Measurements from ENCODE around the gene KDM5C. TPM values are rescaled to one million over a fixed set of nuclear protein-coding genes. Genes with fewer than 3 reads are reported as not detected.

Gene KDM5C
- total and polyA plus RNA-seq, 2 of the 8 experiments (the other 6 are each of a cell fraction or from before 2014, with no cell fraction given) = 42.4 to 82.2 TPM

GRCh38 chrX:53194308-53194707, 30.7 kb downstream of the KDM5C start:
- no peak overlapping the region for H3K4me2 ChIP-seq (ENCODE audit: insufficient read depth in 1 of 2, low read depth in 2 of 2, low read length in 2 of 2)
- no peaks in the 10 kb centered on the region for H3K79me2 ChIP-seq (ENCODE audit: control insufficient read depth in 1 of 2, insufficient read depth in 2 of 2, low read length in 2 of 2)
- H3K9me3 ChIP-seq (ENCODE audit: insufficient read depth in 2 of 2, low read depth in 1 of 2, low read length in 1 of 2) = no peaks in the 10 kb centered on the region
- no peak overlapping the region for H2AK5ac ChIP-seq (ENCODE audit: low read depth, low read length)
- H4K8ac ChIP-seq (ENCODE audit: extremely low read depth, insufficient read depth, low read length) = no peak overlapping the region
- CTCF ChIA-PET (ENCODE audit: partially characterized antibody) = interaction anchor here (0.9 kb wide), 1 partner anchor 21 kb away, joined by 3 read pairs; no protein-coding TSS in a partner anchor
- H3K27me3 ChIP-seq (replicated peaks in 1 of 4; ENCODE audit: control insufficient read depth in 3 of 4, extremely low read depth in 1 of 4, insufficient read depth in 3 of 4, low read length in 3 of 4) = no peaks in the 10 kb centered on the region
- no peak overlapping the region for H2BK12ac ChIP-seq (ENCODE audit: low read depth, low read length)
- H2BK20ac ChIP-seq (ENCODE audit: low read length) = no peak overlapping the region
- no peak overlapping the region for H3K27ac ChIP-seq (ENCODE audit: low read depth, low read length)
- H3K4ac ChIP-seq (replicated peaks; ENCODE audit: insufficient read length, low read depth, low read length) = no peak overlapping the region
- H2BK15ac ChIP-seq (ENCODE audit: low read length) = no peak overlapping the region
- FAIRE-seq = no peak
- H3K18ac ChIP-seq (ENCODE audit: extremely low read depth, low read length) = no peak overlapping the region
- no peak overlapping the region for H2BK5ac ChIP-seq (ENCODE audit: low read depth, low read length)
- H2BK120ac ChIP-seq (replicated peaks; ENCODE audit: low read depth, low read length) = no peak overlapping the region
- POLR2A ChIA-PET (ENCODE audit: partially characterized antibody) = interaction anchor here (1.0 kb wide), 1 partner anchor 9 kb away, joined by 4 read pairs; no protein-coding TSS in a partner anchor
- 96% methylated on average over 8 of the region's 16 CpGs; no CpG with 5 or more reads in 1 of the 2 experiments for WGBS, 2 experiments (ENCODE audit: extremely low coverage in 1 of 2, insufficient coverage in 1 of 2, insufficient read length in 1 of 2, insufficient replicate concordance in 2 of 2, low coverage in 1 of 2, low lambda C conversion rate in 2 of 2, missing lambda C conversion rate in 1 of 2)
- no peak overlapping the region for H4K5ac ChIP-seq (ENCODE audit: insufficient read length, low read depth, low read length)
- H3K4me1 ChIP-seq (replicated peaks in 1 of 4; ENCODE audit: control insufficient read depth in 3 of 4, insufficient read depth in 4 of 4, low read length in 3 of 4) = no peaks in the 10 kb centered on the region
- H3K9ac ChIP-seq (replicated peaks in 1 of 4; ENCODE audit: extremely low read depth in 1 of 4, low read depth in 3 of 4, low read length in 3 of 4) = no peak overlapping the region
- H4K91ac ChIP-seq (replicated peaks; ENCODE audit: insufficient read length, low read length) = no peak overlapping the region
- H3K56ac ChIP-seq (replicated peaks; ENCODE audit: insufficient read length, low read depth, low read length) = no peak overlapping the region
- H4K20me1 ChIP-seq (replicated peaks in 1 of 2; ENCODE audit: control insufficient read depth in 1 of 2, insufficient read depth in 2 of 2, low read length in 2 of 2) = peaks cover 0 to 4% of the 10 kb centered on the region in 2 experiments
- H3K36me3 ChIP-seq (ENCODE audit: control insufficient read depth in 2 of 4, insufficient read depth in 4 of 4, low read length in 3 of 4) = peaks cover 9 to 59% (median 41%) of the 10 kb centered on the region in 4 experiments; a peak in 6 of 8 replicates
- DNase-seq (ENCODE audit: low read depth in 1 of 2, low spot score in 2 of 2) = no peak
- H3K79me1 ChIP-seq (ENCODE audit: low read depth, low read length) = no peaks in the 10 kb centered on the region
- no peak overlapping the region for H2AFZ ChIP-seq (ENCODE audit: low read length)
- no peaks in the 10 kb centered on the region for H3K23me2 ChIP-seq (ENCODE audit: low read depth, low read length)
- H3K4me3 ChIP-seq (ENCODE audit: extremely low read depth in 1 of 4, insufficient read depth in 2 of 4, low read depth in 3 of 4, low read length in 4 of 4) = no peak overlapping the region
- no peak overlapping the region for H3K14ac ChIP-seq (ENCODE audit: insufficient read length)
- no peak overlapping the region for H3K23ac ChIP-seq (ENCODE audit: insufficient read length)
- no peak for TF ChIP-seq BCL11A (IDR thresholded peaks at IDR 0.05; ENCODE audit: low read depth in 2 of 2, low read length in 2 of 2)
- TF ChIP-seq POLR2A (IDR thresholded peaks at IDR 0.05; ENCODE audit: control extremely low read depth in 1 of 2, low read depth in 2 of 2, low read length in 2 of 2) = no peak
- no peak for TF ChIP-seq TAF1 (IDR thresholded peaks at IDR 0.05; ENCODE audit: low read depth, low read length)
- TF ChIP-seq PHF8 (conservative IDR thresholded peaks at IDR 0.05; ENCODE audit: low read depth, low read length) = no peak
- no peak for TF ChIP-seq SUZ12 (IDR thresholded peaks at IDR 0.05; ENCODE audit: low read length)
- no peak for TF ChIP-seq FOSL1 (IDR thresholded peaks at IDR 0.05; ENCODE audit: insufficient read depth, low read depth, low read length)
- TF ChIP-seq SP2 (IDR thresholded peaks at IDR 0.05; ENCODE audit: low read length) = no peak
- TF ChIP-seq SIN3A (conservative IDR thresholded peaks at IDR 0.05 in 1 of 2, IDR thresholded peaks at IDR 0.05 in 1 of 2; ENCODE audit: low read depth in 1 of 2, low read length in 2 of 2) = no peak
- TF ChIP-seq KDM5A (IDR thresholded peaks at IDR 0.05; ENCODE audit: low read length) = no peak
- no peak for TF ChIP-seq TCF12 (IDR thresholded peaks at IDR 0.05; ENCODE audit: low read depth, low read length)
- no peak for TF ChIP-seq CBX5 (IDR thresholded peaks at IDR 0.05; ENCODE audit: low read depth, low read length)
- TF ChIP-seq MAFK (IDR thresholded peaks at IDR 0.05; ENCODE audit: low read depth, low read length) = no peak
- TF ChIP-seq POU5F1 (IDR thresholded peaks at IDR 0.05; ENCODE audit: low read depth, low read length) = no peak
- no peak for TF ChIP-seq SP4 (IDR thresholded peaks at IDR 0.05; ENCODE audit: low read length)
- no peak for TF ChIP-seq RXRA (IDR thresholded peaks at IDR 0.05; ENCODE audit: insufficient read depth, low read depth, low read length)
- TF ChIP-seq MAX (IDR thresholded peaks at IDR 0.05) = no peak

Data from H1 (cell line).